T-helper 17 cell (primary cell): Measurements from ENCODE around the gene CNOT9. TPM values are rescaled to one million over a fixed set of nuclear protein-coding genes. Genes with fewer than 3 reads are reported as not detected.

Experiments used
- ATAC-seq: fragments of 150-1000 bp; cut with Tn5 transposase; 2 replicates; pipeline ENCODE4 v1.10.0; 2021; ENCODE audit warnings: mild to moderate bottlenecking, moderate library complexity
- DNase-seq, 3 donors: peaks; one replicate each; pipeline versions ENCODE4 v3.0.0 to v3.0.0-alpha.2; 2020 to 2021
- H3K9me3 ChIP-seq: one replicate; pipeline ENCODE4 v1.7.0; 2013; ENCODE audit warnings: low read length, mild to moderate bottlenecking; ENCODE audit not compliant: control insufficient read depth, poor library complexity, severe bottlenecking
- H3K27ac Mint-ChIP-seq: one replicate; pipeline ENCODE4 v1.8.0; 2022; ENCODE audit warnings: mild to moderate bottlenecking, moderate library complexity, mixed read lengths
- H3K27me3 Mint-ChIP-seq: one replicate; pipeline ENCODE4 v1.8.0; 2022; ENCODE audit warnings: mixed read lengths
- H3K36me3 Mint-ChIP-seq: one replicate; pipeline ENCODE4 v1.8.0; 2022; ENCODE audit warnings: low read depth, mixed read lengths
- H3K4me1 Mint-ChIP-seq: one replicate; pipeline ENCODE4 v1.8.0; 2022; ENCODE audit warnings: mild to moderate bottlenecking, mixed read lengths
- H3K4me3 Mint-ChIP-seq: one replicate; pipeline ENCODE4 v1.8.0; 2022; ENCODE audit warnings: mild to moderate bottlenecking, moderate library complexity, mixed read lengths
- total RNA-seq, 4 donors: library from RNA in 2 of 4; stranded (reverse) in 2 of 4; gene quantifications; one replicate each; pipeline ENCODE4 v1.2.3 and lab custom pipeline; 2022 to 2026

CNOT9 gene
- total RNA-seq, 2 donors from 2014 or later, result 72.8 to 74.4 TPM

- DNase-seq (no peak), ATAC-seq (no peak)
- Mint-ChIP-seq H3K4me1 (peaks cover 7% of the 10 kb centered on the region), H3K27me3 (no peaks in the 10 kb centered on the region), H3K27ac (no peak overlapping the region), H3K4me3 (no peak overlapping the region), H3K36me3 (peaks cover 7% of the 10 kb centered on the region)
- no peaks in the 10 kb centered on the region for H3K9me3 ChIP-seq
These were observed 16.9 kb downstream of the CNOT9 start for GRCh38 chr2:218585541-218585940.

GRCh38 chr2:218605432-218605831 lies 36.8 kb downstream of the CNOT9 start:
- no peak for ATAC-seq
- H3K27me3 Mint-ChIP-seq, result peaks cover 31% of the 10 kb centered on the region
- no peak for DNase-seq
- H3K9me3 ChIP-seq, result no peaks in the 10 kb centered on the region
- H3K4me3 Mint-ChIP-seq, result no peak overlapping the region
- H3K4me1 Mint-ChIP-seq, result peaks cover 3% of the 10 kb centered on the region
- no peak overlapping the region for H3K27ac Mint-ChIP-seq
- H3K36me3 Mint-ChIP-seq, result no peaks in the 10 kb centered on the region

- Mint-ChIP-seq H3K36me3 (no peaks in the 10 kb centered on the region), H3K27me3 (peaks cover 41% of the 10 kb centered on the region), H3K4me3 (no peak within 1 kb of the TSS), H3K27ac (no peak within 1 kb of the TSS), H3K4me1 (peaks cover 3% of the 10 kb centered on the region)
- DNase-seq, result no peak
- no peaks in the 10 kb centered on the region for H3K9me3 ChIP-seq
- ATAC-seq, result no peak
These were observed 38.9 kb downstream of the CNOT9 start, which contains the start of gene PLCD4 for GRCh38 chr2:218607436-218608115. PLCD4 (plus strand) TSS chr2:218607899; CDS start chr2:218615740, 7,841 bp downstream.

- Mint-ChIP-seq H3K4me1 (no peaks in the 10 kb centered on the region), H3K4me3 (no peak overlapping the region), H3K36me3 (no peaks in the 10 kb centered on the region), H3K27me3 (peaks cover 10% of the 10 kb centered on the region), H3K27ac (no peak overlapping the region)
- DNase-seq (no peak), ATAC-seq (no peak)
- H3K9me3 ChIP-seq, result no peaks in the 10 kb centered on the region
These were observed 47.3 kb downstream of the CNOT9 start for GRCh38 chr2:218615868-218616315.

GRCh38 chr2:218618102-218618860 lies 49.6 kb downstream of the CNOT9 start:
- Mint-ChIP-seq H3K4me1 (peaks cover 6% of the 10 kb centered on the region), H3K27ac (no peak overlapping the region), H3K36me3 (no peaks in the 10 kb centered on the region), H3K4me3 (no peak overlapping the region), H3K27me3 (no peaks in the 10 kb centered on the region)
- ATAC-seq, result no peak
- no peaks in the 10 kb centered on the region for H3K9me3 ChIP-seq
- DNase-seq, result no peak

GRCh38 chr2:218621007-218621406 lies 52.4 kb downstream of the CNOT9 start:
- Mint-ChIP-seq H3K4me1 (peaks cover 6% of the 10 kb centered on the region), H3K36me3 (no peaks in the 10 kb centered on the region), H3K27me3 (no peaks in the 10 kb centered on the region), H3K4me3 (no peak overlapping the region), H3K27ac (no peak overlapping the region)
- ATAC-seq, result no peak
- H3K9me3 ChIP-seq, result no peaks in the 10 kb centered on the region
- no peak for DNase-seq

- no peak overlapping the region for H3K4me3 Mint-ChIP-seq
- H3K4me1 Mint-ChIP-seq, result peaks cover 6% of the 10 kb centered on the region
- H3K9me3 ChIP-seq, result no peaks in the 10 kb centered on the region
- H3K27ac Mint-ChIP-seq, result no peak overlapping the region
- DNase-seq, result no peak
- H3K36me3 Mint-ChIP-seq, result no peaks in the 10 kb centered on the region
- ATAC-seq, result no peak
- no peaks in the 10 kb centered on the region for H3K27me3 Mint-ChIP-seq
These were observed 54.1 kb downstream of the CNOT9 start for GRCh38 chr2:218622606-218623365.

- Mint-ChIP-seq H3K4me1 (peaks cover 6% of the 10 kb centered on the region), H3K27ac (no peak overlapping the region), H3K4me3 (no peak overlapping the region), H3K27me3 (no peaks in the 10 kb centered on the region), H3K36me3 (no peaks in the 10 kb centered on the region)
- ATAC-seq (no peak), DNase-seq (no peak)
- H3K9me3 ChIP-seq, result no peaks in the 10 kb centered on the region
These were observed 54.7 kb downstream of the CNOT9 start for GRCh38 chr2:218623366-218623705.

- H3K9me3 ChIP-seq, result no peaks in the 10 kb centered on the region
- Mint-ChIP-seq H3K27ac (no peak overlapping the region), H3K27me3 (no peaks in the 10 kb centered on the region), H3K4me3 (no peak overlapping the region), H3K36me3 (no peaks in the 10 kb centered on the region), H3K4me1 (peaks cover 4% of the 10 kb centered on the region)
- no peak for DNase-seq
- ATAC-seq, result no peak
These were observed 57.7 kb downstream of the CNOT9 start for GRCh38 chr2:218626369-218626768.

- Mint-ChIP-seq H3K36me3 (no peaks in the 10 kb centered on the region), H3K4me1 (peaks cover 4% of the 10 kb centered on the region), H3K4me3 (no peak overlapping the region), H3K27ac (no peak overlapping the region), H3K27me3 (no peaks in the 10 kb centered on the region)
- H3K9me3 ChIP-seq, result no peaks in the 10 kb centered on the region
- DNase-seq (no peak), ATAC-seq (no peak)
These were observed 59.3 kb downstream of the CNOT9 start for GRCh38 chr2:218627939-218628338.

- Mint-ChIP-seq H3K4me1 (peaks cover 6% of the 10 kb centered on the region), H3K4me3 (no peak overlapping the region), H3K27ac (no peak overlapping the region), H3K36me3 (peaks cover 8% of the 10 kb centered on the region), H3K27me3 (no peaks in the 10 kb centered on the region)
- DNase-seq, result no peak
- no peaks in the 10 kb centered on the region for H3K9me3 ChIP-seq
- no peak for ATAC-seq
These were observed 63.2 kb downstream of the CNOT9 start for GRCh38 chr2:218631837-218632236.

GRCh38 chr2:218635719-218636118 lies 67.1 kb downstream of the CNOT9 start:
- ATAC-seq (no peak), DNase-seq (no peak)
- peaks cover 13% of the 10 kb centered on the region for H3K4me1 Mint-ChIP-seq
- H3K27ac Mint-ChIP-seq, result no peak overlapping the region
- no peaks in the 10 kb centered on the region for H3K9me3 ChIP-seq
- peaks cover 16% of the 10 kb centered on the region for H3K36me3 Mint-ChIP-seq
- no peaks in the 10 kb centered on the region for H3K27me3 Mint-ChIP-seq
- H3K4me3 Mint-ChIP-seq, result no peak overlapping the region

GRCh38 chr2:218638372-218638771 lies 69.7 kb downstream of the CNOT9 start:
- no peak for DNase-seq
- no peak for ATAC-seq
- H3K9me3 ChIP-seq, result no peaks in the 10 kb centered on the region
- no peak overlapping the region for H3K4me3 Mint-ChIP-seq
- H3K4me1 Mint-ChIP-seq, result peaks cover 15% of the 10 kb centered on the region
- no peak overlapping the region for H3K27ac Mint-ChIP-seq
- peaks cover 16% of the 10 kb centered on the region for H3K36me3 Mint-ChIP-seq
- H3K27me3 Mint-ChIP-seq, result no peaks in the 10 kb centered on the region
